Activated CD8-positive, alpha-beta memory T cell treated with anti-CD3 and anti-CD28 coated beads, Interleukin-2, amount 50 U/mL, for 4 hours (primary cell): ENCODE results near the gene NXPH2.

Source experiments
- DNase-seq: peaks from one replicate; pipeline ENCODE4 v3.0.0-alpha.2; 2020

Gene NXPH2

DNA sequence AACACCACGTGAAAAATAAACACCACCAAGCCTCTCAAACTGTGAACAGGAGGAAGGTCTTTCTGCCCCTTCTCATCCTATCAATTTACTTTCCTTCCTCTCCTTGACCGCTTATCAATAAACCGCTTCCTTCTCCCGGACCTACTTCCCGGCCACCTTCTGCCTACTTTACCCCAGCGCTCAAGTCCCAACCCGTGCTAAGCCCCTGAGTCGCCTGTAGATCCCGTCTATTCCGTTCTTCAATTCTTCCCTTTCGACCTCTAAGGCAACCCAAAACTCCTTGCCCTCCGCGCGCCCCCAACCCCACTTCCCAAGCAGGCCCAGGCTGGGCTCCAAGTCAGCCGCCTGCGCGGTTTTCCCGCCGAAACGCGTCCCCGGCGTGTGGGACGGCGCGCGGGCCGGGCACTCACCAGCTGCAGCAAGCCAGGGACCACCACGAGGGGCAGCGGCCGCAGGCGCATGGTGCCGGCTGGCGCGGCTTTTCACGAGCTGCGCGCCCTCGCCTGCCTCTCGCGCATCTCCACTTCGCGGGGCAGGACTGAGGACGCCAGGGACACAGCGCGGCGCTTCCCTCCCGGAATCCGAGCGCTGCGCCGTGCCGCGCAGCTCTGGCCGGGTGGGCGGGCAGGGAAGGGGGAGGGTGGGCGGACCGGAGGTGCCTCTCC, at the start of gene NXPH2:
TSS of gene NXPH2 (minus strand) at position 610 of the 665 bp plus-strand sequence. CDS start at position 461, 149 bp downstream.
- DNase-seq: no peak

GRCh38 chr2:138829326-138829919, 49.2 kb upstream of the NXPH2 start:
- peak; percentile 26 for DNase-seq

DNA sequence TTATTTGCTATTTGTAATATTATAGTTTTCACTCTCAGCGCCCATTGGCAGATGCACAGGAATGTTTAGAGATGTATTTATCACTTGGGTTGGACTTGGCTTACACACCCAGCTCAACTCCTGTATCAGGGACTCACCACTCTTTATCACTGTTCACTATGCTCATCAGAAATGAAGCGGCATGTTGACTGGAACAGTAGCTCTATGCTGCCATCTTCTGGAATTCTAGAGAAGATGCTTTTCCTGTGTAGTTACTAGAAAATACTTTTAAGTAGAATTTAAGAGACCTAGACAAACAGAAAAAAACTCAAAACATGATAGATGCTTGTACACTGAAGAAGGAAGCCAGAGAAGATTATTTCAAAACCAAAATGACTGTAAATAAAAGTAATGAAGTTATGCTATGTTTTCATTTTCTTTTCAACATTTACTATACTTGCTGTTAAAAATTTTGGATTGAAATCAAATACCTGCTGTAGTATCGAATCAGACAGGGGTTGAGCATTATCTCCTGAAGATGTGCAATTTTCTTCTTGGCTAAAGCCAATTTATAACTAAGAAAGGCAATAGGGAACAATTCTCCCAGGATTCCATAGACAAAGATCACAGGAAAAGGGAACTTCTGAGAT, 47.4 kb upstream of the NXPH2 start:
- no peak for DNase-seq

DNA sequence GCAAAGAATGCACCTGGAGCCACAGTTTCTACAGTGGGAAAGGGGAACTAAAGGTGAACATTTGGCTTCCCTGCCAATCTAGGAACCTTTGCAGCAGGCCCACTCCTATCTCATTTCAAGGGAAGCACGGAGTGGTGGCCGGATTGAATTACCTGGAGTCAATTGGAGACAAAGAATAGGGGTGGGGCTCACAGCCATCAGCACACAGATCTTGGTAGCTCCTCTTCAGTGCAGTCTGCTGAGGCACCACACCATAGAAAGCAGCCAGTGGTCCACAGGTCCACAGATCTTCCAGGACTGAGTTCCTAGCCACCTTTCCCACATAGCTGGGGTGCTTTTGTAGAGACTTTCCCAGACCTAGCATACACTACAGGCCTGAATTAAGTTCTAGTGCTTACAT, 43.5 kb upstream of the NXPH2 start:
- no peak for DNase-seq

- no peak for DNase-seq
Observed at GRCh38 chr2:138819964-138820363, 39.8 kb upstream of the NXPH2 start.

- no peak for DNase-seq
Observed at GRCh38 chr2:138818556-138818955, 38.4 kb upstream of the NXPH2 start.

DNA sequence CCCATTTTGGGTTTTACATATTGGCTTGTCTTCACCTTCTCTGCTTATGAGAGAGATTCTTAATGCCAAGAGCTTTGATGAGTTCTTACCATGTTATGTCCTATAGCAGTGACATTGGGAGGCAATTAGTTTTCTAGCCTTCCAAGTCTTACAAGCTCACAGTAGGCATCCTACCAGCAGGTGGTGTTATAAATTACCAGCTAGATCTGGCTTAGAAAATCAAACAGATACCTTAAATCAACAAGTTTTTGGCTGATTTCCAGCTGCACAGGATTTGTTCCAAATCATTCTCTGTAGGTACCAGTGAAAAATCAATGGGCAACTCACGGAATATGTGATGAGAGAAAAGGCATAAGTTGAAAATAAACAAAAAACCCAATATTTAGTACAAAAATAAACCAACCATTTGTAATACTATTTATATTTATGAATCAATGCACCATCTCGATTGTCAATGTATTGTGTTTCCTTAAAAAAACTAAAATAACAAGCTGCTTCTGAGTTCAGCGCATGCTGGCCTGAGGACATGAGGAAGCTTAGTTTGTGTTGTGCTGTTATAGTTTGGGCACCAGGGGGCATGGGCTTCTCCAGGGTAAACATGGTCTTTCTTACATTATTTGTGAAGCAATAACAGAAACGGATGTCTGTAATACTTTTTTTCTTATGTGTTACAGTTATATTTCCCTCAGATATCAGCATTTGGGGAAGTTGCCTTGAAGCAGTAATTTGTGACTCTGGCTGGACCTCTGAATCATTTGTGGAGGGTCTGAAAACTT, 34.1 kb upstream of the NXPH2 start:
- DNase-seq: no peak

DNA sequence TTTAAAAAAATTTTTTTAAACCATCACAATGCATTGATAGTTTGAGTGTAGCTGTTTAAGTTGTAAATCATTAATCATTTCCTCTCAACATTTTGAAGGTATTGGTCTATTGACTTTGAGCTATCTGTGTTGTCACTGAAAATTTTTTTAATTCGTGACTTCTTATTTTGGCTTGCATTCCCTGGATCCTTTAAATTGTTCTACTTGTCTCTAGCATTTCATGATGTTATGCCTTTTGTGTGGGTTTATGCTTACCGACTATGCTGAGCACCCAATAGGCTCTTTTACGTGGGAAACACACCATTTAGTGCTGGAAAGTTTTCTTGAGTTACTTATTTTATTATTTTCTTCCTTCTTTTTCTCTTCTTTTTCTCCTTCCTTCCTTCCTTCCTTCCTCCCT, 31.2 kb upstream of the NXPH2 start:
- DNase-seq: no peak

GRCh38 chr2:138794724-138795123, 14.5 kb upstream of the NXPH2 start:
- no peak for DNase-seq

DNA sequence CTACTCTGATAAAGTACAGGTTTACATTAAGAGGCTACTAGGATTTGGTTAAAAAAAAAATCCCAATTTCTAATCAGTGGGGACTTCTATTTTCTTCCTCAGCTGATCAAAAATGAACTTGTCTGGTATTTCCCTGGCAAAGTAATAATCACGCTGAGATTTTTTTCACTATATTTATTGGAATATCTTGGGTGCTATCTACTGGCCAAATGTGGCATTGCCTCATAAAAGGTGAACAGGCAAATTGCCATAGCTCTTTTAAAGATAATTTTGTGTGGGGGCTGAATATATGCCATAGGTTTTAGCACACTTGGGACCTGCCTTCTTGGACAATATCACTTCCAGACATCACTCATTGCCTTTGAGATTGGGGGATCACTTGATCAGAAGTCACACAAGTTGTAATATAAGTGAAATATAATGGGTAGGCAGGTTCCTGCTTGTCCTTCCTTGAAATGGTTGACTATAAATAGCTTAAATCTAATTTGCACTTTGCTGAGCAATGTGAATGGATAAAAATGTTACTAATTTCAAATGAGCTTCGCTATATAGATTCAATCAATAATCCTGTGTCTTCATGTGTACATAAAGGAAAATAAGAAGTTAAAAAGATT, 7.0 kb upstream of the NXPH2 start:
- no peak for DNase-seq

GRCh38 chr2:138782383-138782782, 2.2 kb upstream of the NXPH2 start:
- DNase-seq: no peak

DNA sequence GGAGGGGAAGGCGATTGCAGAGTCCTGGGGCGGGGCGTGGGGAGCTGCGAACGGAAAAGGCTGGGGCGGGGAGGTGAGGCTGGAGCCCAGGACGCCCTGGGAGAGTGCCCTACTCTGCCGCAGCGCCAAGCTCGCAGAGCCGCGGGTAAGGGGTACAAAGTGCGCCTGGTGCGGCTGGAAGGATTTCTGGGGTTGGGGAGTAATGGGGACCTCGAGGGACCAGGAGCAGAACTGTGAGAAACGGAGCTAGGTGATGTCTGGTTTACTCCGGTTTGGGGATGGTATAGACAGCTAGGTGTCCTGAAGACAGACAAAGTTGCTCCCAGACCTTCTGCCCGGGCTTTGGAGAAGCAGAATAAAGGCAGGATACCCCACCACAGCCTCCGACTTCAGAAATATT, 718 bp upstream of the NXPH2 start:
- DNase-seq: no peak

- DNase-seq: no peak
Observed at GRCh38 chr2:138780446-138780880, 273 bp upstream of the NXPH2 start.

- DNase-seq: no peak
Observed at GRCh38 chr2:138779406-138779780, 797 bp downstream of the NXPH2 start.

GRCh38 chr2:138777996-138778395, 2.2 kb downstream of the NXPH2 start:
- DNase-seq: no peak

GRCh38 chr2:138775736-138776135, 4.5 kb downstream of the NXPH2 start:
- DNase-seq: no peak

DNA sequence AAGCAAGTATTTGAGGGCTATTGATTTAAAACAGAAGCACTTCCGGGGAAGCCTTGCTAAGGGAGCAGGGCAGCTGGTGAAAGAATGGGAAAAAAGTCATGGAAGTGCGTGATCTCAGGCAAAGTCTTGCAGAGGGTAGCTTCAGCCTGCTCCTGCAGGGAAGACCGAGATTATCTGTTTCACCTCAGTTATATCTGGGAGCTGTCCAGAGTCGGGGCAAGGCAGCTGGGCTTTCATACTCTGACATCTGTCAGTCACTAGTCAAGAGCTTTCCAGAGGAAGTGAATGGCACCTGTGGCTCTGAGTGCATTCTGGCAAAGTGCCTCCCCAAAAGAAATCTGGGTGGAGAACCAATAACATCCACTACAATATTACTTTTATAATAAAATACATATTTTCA, 8.7 kb downstream of the NXPH2 start:
- no peak for DNase-seq

GRCh38 chr2:138767101-138767500, 13.1 kb downstream of the NXPH2 start:
- DNase-seq: no peak

DNA sequence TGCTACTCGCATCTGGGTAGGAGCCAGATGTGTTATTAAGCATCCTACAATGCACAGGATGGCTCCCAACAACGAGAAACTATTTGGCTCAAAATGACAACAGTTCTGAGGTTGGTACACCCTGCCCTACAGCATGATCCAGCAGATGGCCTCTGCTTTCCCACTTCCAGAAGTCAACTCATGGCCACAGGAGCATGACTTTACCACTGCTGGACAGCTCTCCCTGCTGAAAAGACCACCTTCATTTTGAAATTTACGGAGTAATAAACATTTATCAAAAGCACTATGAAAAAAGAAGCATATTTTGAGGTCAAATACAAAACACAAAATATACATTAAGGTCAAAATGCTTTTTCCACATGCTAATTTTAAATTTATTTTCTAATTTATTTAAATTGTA, 13.7 kb downstream of the NXPH2 start:
- no peak for DNase-seq

DNA sequence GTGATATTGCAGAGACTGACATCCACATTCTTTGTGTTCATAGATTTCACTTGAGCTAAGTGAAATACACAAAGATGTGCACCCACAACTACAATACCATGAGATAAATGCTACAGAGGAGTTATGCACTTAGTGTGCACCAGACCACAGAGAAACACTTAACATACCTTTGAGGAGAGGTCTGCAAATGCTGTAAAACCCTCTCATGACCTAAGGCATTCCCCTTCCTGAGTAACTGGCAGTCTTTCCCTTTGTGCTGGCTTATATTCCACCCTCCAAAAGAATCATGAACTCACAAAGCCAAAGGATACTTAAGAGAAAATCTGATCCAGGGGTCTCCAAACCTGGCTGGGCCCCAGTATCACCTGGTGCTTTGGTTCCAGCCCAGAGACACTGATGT, 16.2 kb downstream of the NXPH2 start:
- no peak for DNase-seq

GRCh38 chr2:138762533-138762932, 17.7 kb downstream of the NXPH2 start:
- DNase-seq: no peak

GRCh38 chr2:138760676-138761075, 19.5 kb downstream of the NXPH2 start:
- no peak for DNase-seq

GRCh38 chr2:138757384-138757783, 22.8 kb downstream of the NXPH2 start:
- no peak for DNase-seq
